A549 (cell line): ENCODE measurements around the gene CDK5RAP2. TPM values are rescaled to one million over a fixed set of nuclear protein-coding genes. Genes with fewer than 3 reads are reported as not detected.
A peak's percentile ranks its signal among the peaks of the same experiment; 100 is the strongest.

ENCODE experiments used
- ATAC-seq, 2 experiments: fragments of 200-7000 bp in 1 of 2; fragments of >200 bp in 1 of 2; cut with Nextera tagmentation in 1 of 2; cut with Tn5 transposase in 1 of 2; 3 replicates each; pipeline versions ENCODE4 v1.8.0 to v1.9.1; 2018 to 2020; ENCODE audit warnings: mild to moderate bottlenecking in 1 of 2, moderate library complexity in 1 of 2
- CTCF ChIA-PET: fragments of 300-600 bp; sonication (Branson Sonifier 250); formaldehyde crosslinking; extraction: SDS; loops from one replicate; lab custom pipeline; 2021; ENCODE audit warnings: antibody characterized with exemption, inconsistent platforms; lab: Yijun Ruan, JAX
- POLR2A ChIA-PET: fragments of 350-600 bp; formaldehyde crosslinking; extraction: SDS; loops from one replicate; lab custom pipeline; 2021; ENCODE audit warnings: antibody characterized with exemption, inconsistent platforms; lab: Yijun Ruan, JAX
- DNase-seq, 2 experiments: peaks; one replicate each; pipeline versions ENCODE4 v3.0.0 to v3.0.0-alpha.2; 2011 to 2016; ENCODE audit warnings: low read depth in 1 of 2, low spot score in 1 of 2
- FAIRE-seq: peaks from 2 replicates; lab custom pipeline; 2011; peaks lifted over from hg19 to GRCh38; lab: Jason Lieb, UNC
- H3K27ac ChIP-seq, 2 experiments: fragments of >200 bp; sonication (Bioruptor Twin); formaldehyde crosslinking; 3 replicates each; pipeline ENCODE4 v1.5.1; 2016 to 2017
- H3K4me1 ChIP-seq: fragments of >200 bp; sonication (Bioruptor Twin); formaldehyde crosslinking; 3 replicates; pipeline ENCODE4 v1.6.1; 2016
- H3K4me2 ChIP-seq: fragments of >200 bp; sonication (Bioruptor Twin); formaldehyde crosslinking; 3 replicates; pipeline ENCODE4 v1.6.1; 2016
- H3K4me3 ChIP-seq: fragments of >200 bp; sonication (Bioruptor Twin); formaldehyde crosslinking; 3 replicates; pipeline ENCODE4 v1.5.1; 2016
- H3K9me3 ChIP-seq: fragments of >200 bp; sonication (Bioruptor Twin); formaldehyde crosslinking; 3 replicates; pipeline ENCODE4 v1.6.1; 2016
- CBX2 ChIP-seq: fragments of 200-600 bp; sonication (generic); IDR thresholded peaks from 2 replicates; pipeline ENCODE4 v1.6.1; 2016; ENCODE audit warnings: low read depth, mild to moderate bottlenecking, borderline replicate concordance
- CBX8 ChIP-seq: fragments of 200-600 bp; sonication (generic); IDR thresholded peaks from 2 replicates; pipeline ENCODE4 v1.6.1; 2016
- CEBPB ChIP-seq, 2 experiments: fragments of >200 bp in 1 of 2; sonication (Bioruptor Twin) in 1 of 2; formaldehyde crosslinking in 1 of 2; IDR thresholded peaks; 2 replicates each; pipeline ENCODE4 v1.6.1; 2012 to 2016
- CHD2 ChIP-seq: fragments of 150-350 bp; IDR thresholded peaks from 2 replicates; pipeline ENCODE4 v1.6.1; 2014; ENCODE audit warnings: low read length; ENCODE audit not compliant: partially characterized antibody
- CHD4 ChIP-seq: fragments of 200-600 bp; sonication (generic); IDR thresholded peaks from 2 replicates; pipeline ENCODE4 v1.6.1; 2016; ENCODE audit warnings: antibody characterized with exemption, mild to moderate bottlenecking, borderline replicate concordance
- EHF ChIP-seq: fragments of 250-450 bp; sonication (Bioruptor Pico); IDR thresholded peaks from 2 replicates; pipeline ENCODE4 v1.5.0; 2020; ENCODE audit warnings: mild to moderate bottlenecking
- EHMT2 ChIP-seq: fragments of 200-600 bp; sonication (generic); IDR thresholded peaks from 2 replicates; pipeline ENCODE4 v1.6.1; 2016; ENCODE audit warnings: antibody characterized with exemption, low read depth, mild to moderate bottlenecking, moderate library complexity
- HDAC2 ChIP-seq: fragments of 200-600 bp; sonication (generic); IDR thresholded peaks from 2 replicates; pipeline ENCODE4 v1.6.1; 2016
- HEYL ChIP-seq: fragments of 250-450 bp; sonication (Bioruptor Pico); IDR thresholded peaks from 2 replicates; pipeline ENCODE4 v1.8.0; 2021; ENCODE audit warnings: mild to moderate bottlenecking, moderate library complexity
- HMGXB4 ChIP-seq: fragments of 250-450 bp; sonication (Bioruptor Pico); IDR thresholded peaks from 2 replicates; pipeline ENCODE4 v1.5.0; 2021; ENCODE audit warnings: mild to moderate bottlenecking, moderate library complexity, borderline replicate concordance
- HOXA7 ChIP-seq: fragments of 250-450 bp; sonication (Bioruptor Pico); IDR thresholded peaks from 2 replicates; pipeline ENCODE4 v1.5.0; 2020; ENCODE audit warnings: mild to moderate bottlenecking, moderate library complexity
- HOXB5 ChIP-seq: fragments of 250-450 bp; sonication (Bioruptor Pico); IDR thresholded peaks from 2 replicates; pipeline ENCODE4 v1.5.0; 2020; ENCODE audit warnings: mild to moderate bottlenecking, moderate library complexity
- KDM5A ChIP-seq: fragments of 200-600 bp; sonication (generic); IDR thresholded peaks from 2 replicates; pipeline ENCODE4 v1.6.1; 2016; ENCODE audit warnings: antibody characterized with exemption, mild to moderate bottlenecking
- MAX ChIP-seq: IDR thresholded peaks from 2 replicates; pipeline ENCODE4 v1.6.1; 2012
- NPAS2 ChIP-seq: fragments of 250-450 bp; sonication (Bioruptor Pico); IDR thresholded peaks from 2 replicates; pipeline ENCODE4 v1.8.0; 2022; ENCODE audit warnings: mild to moderate bottlenecking, moderate library complexity, borderline replicate concordance
- PBX3 ChIP-seq: IDR thresholded peaks from 2 replicates; pipeline ENCODE4 v1.6.1; 2012
- RCOR1 ChIP-seq: fragments of 150-350 bp; IDR thresholded peaks from 2 replicates; pipeline ENCODE4 v1.6.1; 2014; ENCODE audit warnings: antibody characterized with exemption, low read length, low read depth
- REST ChIP-seq: fragments of 200-600 bp; sonication (generic); IDR thresholded peaks from 2 replicates; pipeline ENCODE4 v1.6.1; 2016; ENCODE audit warnings: antibody characterized with exemption, mild to moderate bottlenecking, moderate library complexity
- TFCP2L1 ChIP-seq: fragments of 250-450 bp; sonication (Bioruptor Pico); IDR thresholded peaks from 2 replicates; pipeline ENCODE4 v1.5.0; 2021; ENCODE audit warnings: mild to moderate bottlenecking
- USF2 ChIP-seq: fragments of 450-650 bp; IDR thresholded peaks from 2 replicates; pipeline ENCODE4 v1.6.1; 2014; ENCODE audit warnings: antibody characterized with exemption
- ZFP36 ChIP-seq: fragments of 450-650 bp; IDR thresholded peaks from 2 replicates; pipeline ENCODE4 v1.6.1; 2014; ENCODE audit warnings: borderline replicate concordance; ENCODE audit not compliant: partially characterized antibody
- ZNF302 ChIP-seq: fragments of 250-450 bp; sonication (Bioruptor Pico); IDR thresholded peaks from 2 replicates; pipeline ENCODE4 v1.9.0; 2021; ENCODE audit warnings: inconsistent platforms, mild to moderate bottlenecking, moderate library complexity
- WGBS: methylation state at CpG from one replicate; pipeline ENCODE4 v1.1.6; 2017; ENCODE audit errors: missing lambda C conversion rate; 5-methylcytosine and 5-hydroxymethylcytosine counted together
- polyA plus RNA-seq, 4 experiments: library from polyadenylated mRNA; depleted of rRNA in 3 of 4; stranded (reverse); fragments of >200 nt; fragmentation: RNase III in 1 of 4; extraction: RNeasy Plus Mini Kit Qiagen cat#74134 plus additional on column Dnase treatment in 1 of 4; gene quantifications; 2 replicates in 3 of 4; 3 replicates in 1 of 4; pipeline ENCODE4 v1.2.3, GENCODE V29; 2011 to 2017

CDK5RAP2 gene
- polyA plus RNA-seq, 2 of the 4 experiments (the other 2 are of a cell fraction): 29.1 to 44.6 TPM

GRCh38 chr9:120592210-120592609 lies 12.2 kb upstream of the CDK5RAP2 start:
- no peak overlapping the region for H3K4me3 ChIP-seq
- H3K9me3 ChIP-seq: no peaks in the 10 kb centered on the region
- H3K4me1 ChIP-seq: no peaks in the 10 kb centered on the region
- no peak overlapping the region for H3K27ac ChIP-seq
- DNase-seq: no peak
- POLR2A ChIA-PET: no interaction called here
- no peak for TF ChIP-seq USF2
- no peak for TF ChIP-seq EHF (CRISPR knock-in tag)
- TF ChIP-seq HEYL (CRISPR knock-in tag): no peak
- no peak for TF ChIP-seq CHD4
- no peak for TF ChIP-seq TFCP2L1
- TF ChIP-seq CBX8: no peak
- no peak for TF ChIP-seq HOXA7 (CRISPR knock-in tag)
- TF ChIP-seq RCOR1: no peak
- TF ChIP-seq KDM5A: no peak
- TF ChIP-seq ZNF302 (CRISPR knock-in tag): no peak
- TF ChIP-seq HOXB5 (CRISPR knock-in tag): no peak
- TF ChIP-seq HMGXB4: no peak
- TF ChIP-seq NPAS2 (CRISPR knock-in tag): no peak
- TF ChIP-seq ZFP36: no peak
- TF ChIP-seq EHMT2: no peak
- TF ChIP-seq HDAC2: no peak
- no peak for TF ChIP-seq MAX
- TF ChIP-seq CEBPB (IDR thresholded peaks at IDR 0.05): no peak
- CTCF ChIA-PET: no interaction called here
- no peak for FAIRE-seq
- WGBS: 87% methylated on average over 8 of the region's 8 CpGs
- no peak overlapping the region for H3K4me2 ChIP-seq
- ATAC-seq: no peak

GRCh38 chr9:120587328-120587727 lies 7.4 kb upstream of the CDK5RAP2 start:
- FAIRE-seq: no peak
- Histone ChIP-seq H3K27ac (no peak overlapping the region), H3K4me1 (peaks cover 5% of the 10 kb centered on the region; the same call in 2 of the 3 replicates), H3K9me3 (no peaks in the 10 kb centered on the region), H3K4me3 (no peak overlapping the region), H3K4me2 (no peak overlapping the region)
- ChIA-PET POLR2A (no interaction called here), CTCF (interaction anchor here (0.8 to 1.0 kb wide), 3 partner anchors 9 to 35 kb away, joined by 3 to 5 read pairs (median 5); no protein-coding TSS in a partner anchor)
- 92% methylated on average over 1 of the region's 1 CpG for WGBS
- TF ChIP-seq HOXB5 (CRISPR knock-in tag) (no peak), CHD2 (no peak), CBX2 (no peak), PBX3 (no peak), REST (no peak), EHF (CRISPR knock-in tag) (no peak), EHMT2 (no peak), USF2 (no peak), KDM5A (no peak), ZNF302 (CRISPR knock-in tag) (no peak)
- TF ChIP-seq, all 56 proteins: peak for 0
- ATAC-seq (peak in 1 of 2 experiments; percentile 19; a peak in 2 of 6 replicates), DNase-seq (no peak)
